Fibroblast of lung (primary cell): ENCODE results near the gene DTX3. TPM values are rescaled to one million over a fixed set of nuclear protein-coding genes. Genes with fewer than 3 reads are reported as not detected.

Experiments used
- DNase-seq, 2 donors: peaks; one replicate each; pipeline versions ENCODE4 v3.0.0 to v3.0.0-alpha.2; 2010; ENCODE audit warnings: low read depth in 2 of 2
- H2AFZ ChIP-seq: 2 replicates; pipeline ENCODE4 v1.5.1; 2012; ENCODE audit warnings: low read length, control low read depth, inconsistent platforms
- H3K27ac ChIP-seq: 2 replicates; pipeline ENCODE4 v1.5.1; 2011; ENCODE audit warnings: low read length, control low read depth; ENCODE audit not compliant: insufficient read depth
- H3K27me3 ChIP-seq: 2 replicates; pipeline ENCODE4 v1.5.1; 2011; ENCODE audit warnings: mild to moderate bottlenecking, low read length; ENCODE audit not compliant: control insufficient read depth, insufficient read depth
- H3K36me3 ChIP-seq: 2 replicates; pipeline ENCODE4 v1.5.1; 2011; ENCODE audit warnings: low read length; ENCODE audit not compliant: control insufficient read depth, insufficient read depth
- H3K4me1 ChIP-seq: 2 replicates; pipeline ENCODE4 v1.5.1; 2011; ENCODE audit warnings: low read length; ENCODE audit not compliant: control insufficient read depth, insufficient read depth; ENCODE audit errors: extremely low read depth
- H3K4me2 ChIP-seq: 2 replicates; pipeline ENCODE4 v1.5.1; 2011; ENCODE audit warnings: low read length, control low read depth; ENCODE audit not compliant: insufficient read depth; ENCODE audit errors: extremely low read depth
- H3K4me3 ChIP-seq, 4 experiments: fragments of 200-600 bp in 1 of 4; sonication (generic) in 1 of 4; replicated peaks in 1 of 4; 2 replicates each; pipeline ENCODE4 v1.5.1; 2011 to 2016; ENCODE audit warnings: low read length in 4 of 4, low read depth in 3 of 4, mild to moderate bottlenecking in 3 of 4, control low read depth in 2 of 4, inconsistent platforms in 1 of 4, mixed read lengths in 1 of 4; ENCODE audit not compliant: insufficient read depth in 1 of 4; ENCODE audit errors: control extremely low read depth in 1 of 4
- H3K79me2 ChIP-seq: 2 replicates; pipeline ENCODE4 v1.5.1; 2012; ENCODE audit warnings: mild to moderate bottlenecking, low read length, inconsistent platforms; ENCODE audit not compliant: control insufficient read depth, insufficient read depth
- H3K9ac ChIP-seq: 2 replicates; pipeline ENCODE4 v1.5.1; 2011; ENCODE audit warnings: mild to moderate bottlenecking, low read length, control low read depth; ENCODE audit not compliant: insufficient read depth
- H3K9me3 ChIP-seq: 2 replicates; pipeline ENCODE4 v1.5.1; 2012; ENCODE audit warnings: low read depth, low read length; ENCODE audit not compliant: control insufficient read depth, insufficient read depth
- H4K20me1 ChIP-seq: 2 replicates; pipeline ENCODE4 v1.5.1; 2011; ENCODE audit warnings: low read length; ENCODE audit not compliant: control insufficient read depth, insufficient read depth; ENCODE audit errors: extremely low read depth
- EZH2 ChIP-seq: IDR thresholded peaks from 2 replicates; pipeline ENCODE4 v1.5.1; 2012; ENCODE audit warnings: low read length, control low read depth, mild to moderate bottlenecking; ENCODE audit errors: missing control alignments
- polyA plus RNA-seq, 2 donors: library from polyadenylated mRNA; depleted of rRNA in 1 of 2; stranded (reverse) in 1 of 2; unstranded in 1 of 2; fragments of >200 nt; gene quantifications; 2 replicates each; pipeline ENCODE4 v1.2.1, GENCODE V29; 2011 to 2012; ENCODE audit warnings: missing spikeins in 1 of 2
- total RNA-seq: library from RNA; depleted of rRNA; stranded (reverse); fragments of >200 nt; gene quantifications from 2 replicates; pipeline ENCODE4 v1.2.1, GENCODE V29; 2014
- TF ChIP-seq, protein P1 (sequence below), 2 donors: IDR thresholded peaks in 1 of 2; conservative IDR thresholded peaks in 1 of 2; 1 replicate in 1 of 2; 2 replicates in 1 of 2; pipeline ENCODE4 v1.5.1; 2011 to 2012; ENCODE audit warnings: low read length in 2 of 2, control low read depth in 1 of 2, inconsistent platforms in 1 of 2, low read depth in 1 of 2, mild to moderate bottlenecking in 1 of 2

Gene DTX3
- total and polyA plus RNA-seq, 2 donors (not counting 1 experiment from before 2014, with no cell fraction given), result 12.1 to 30.4 TPM

DNA sequence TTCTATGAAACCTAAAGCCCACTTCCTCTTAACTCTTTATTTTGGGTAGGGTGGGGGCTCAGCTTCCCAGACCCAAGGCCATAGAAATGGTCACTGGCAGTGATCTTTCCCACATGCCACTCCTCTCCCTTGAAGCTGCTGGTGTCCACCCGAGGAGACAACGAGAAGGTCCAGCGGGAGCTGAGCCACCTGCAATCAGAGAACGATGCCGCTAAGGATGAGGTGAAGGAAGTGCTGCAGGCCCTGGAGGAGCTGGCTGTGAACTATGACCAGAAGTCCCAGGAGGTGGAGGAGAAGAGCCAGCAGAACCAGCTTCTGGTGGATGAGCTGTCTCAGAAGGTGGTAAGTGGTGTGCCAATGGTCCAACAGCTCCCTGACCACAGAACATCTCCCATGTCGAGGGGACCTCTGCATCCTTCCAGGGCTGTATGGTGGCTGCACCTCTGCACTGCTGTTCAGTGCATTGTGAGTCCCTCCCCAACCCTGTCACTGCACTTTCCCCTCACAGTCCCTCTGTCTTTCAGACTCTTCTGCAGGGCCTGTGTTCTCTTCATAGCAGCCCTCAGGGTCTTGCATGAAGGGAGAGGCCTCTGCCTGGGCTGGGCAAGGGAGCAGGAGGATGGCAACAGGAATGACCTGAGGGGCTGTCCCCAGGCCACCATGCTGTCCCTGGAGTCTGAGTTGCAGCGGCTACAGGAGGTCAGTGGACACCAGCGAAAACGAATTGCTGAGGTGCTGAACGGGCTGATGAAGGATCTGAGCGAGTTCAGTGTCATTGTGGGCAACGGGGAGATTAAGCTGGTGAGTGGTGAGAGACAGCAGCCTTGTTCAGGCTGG, 32.5 kb upstream of the DTX3 start:
- H3K27ac ChIP-seq, result no peak overlapping the region
- no peak for DNase-seq
- no peaks in the 10 kb centered on the region for H3K9me3 ChIP-seq
- no peak overlapping the region for H3K9ac ChIP-seq
- no peaks in the 10 kb centered on the region for H4K20me1 ChIP-seq
- no peak overlapping the region for H3K4me2 ChIP-seq
- no peaks in the 10 kb centered on the region for H3K27me3 ChIP-seq
- no peak overlapping the region for H2AFZ ChIP-seq
- no peaks in the 10 kb centered on the region for H3K4me1 ChIP-seq
- H3K4me3 ChIP-seq, result no peak overlapping the region
- no peaks in the 10 kb centered on the region for H3K36me3 ChIP-seq
- TF ChIP-seq EZH2, result no peak
- TF ChIP-seq, protein P1, sequence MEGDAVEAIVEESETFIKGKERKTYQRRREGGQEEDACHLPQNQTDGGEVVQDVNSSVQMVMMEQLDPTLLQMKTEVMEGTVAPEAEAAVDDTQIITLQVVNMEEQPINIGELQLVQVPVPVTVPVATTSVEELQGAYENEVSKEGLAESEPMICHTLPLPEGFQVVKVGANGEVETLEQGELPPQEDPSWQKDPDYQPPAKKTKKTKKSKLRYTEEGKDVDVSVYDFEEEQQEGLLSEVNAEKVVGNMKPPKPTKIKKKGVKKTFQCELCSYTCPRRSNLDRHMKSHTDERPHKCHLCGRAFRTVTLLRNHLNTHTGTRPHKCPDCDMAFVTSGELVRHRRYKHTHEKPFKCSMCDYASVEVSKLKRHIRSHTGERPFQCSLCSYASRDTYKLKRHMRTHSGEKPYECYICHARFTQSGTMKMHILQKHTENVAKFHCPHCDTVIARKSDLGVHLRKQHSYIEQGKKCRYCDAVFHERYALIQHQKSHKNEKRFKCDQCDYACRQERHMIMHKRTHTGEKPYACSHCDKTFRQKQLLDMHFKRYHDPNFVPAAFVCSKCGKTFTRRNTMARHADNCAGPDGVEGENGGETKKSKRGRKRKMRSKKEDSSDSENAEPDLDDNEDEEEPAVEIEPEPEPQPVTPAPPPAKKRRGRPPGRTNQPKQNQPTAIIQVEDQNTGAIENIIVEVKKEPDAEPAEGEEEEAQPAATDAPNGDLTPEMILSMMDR (conservative IDR thresholded peaks at IDR 0.05 in 1 of 2, IDR thresholded peaks at IDR 0.05 in 1 of 2; ENCODE audit: low read depth in 1 of 2, low read length in 2 of 2), result no peak
- H3K79me2 ChIP-seq, result no peaks in the 10 kb centered on the region

DNA sequence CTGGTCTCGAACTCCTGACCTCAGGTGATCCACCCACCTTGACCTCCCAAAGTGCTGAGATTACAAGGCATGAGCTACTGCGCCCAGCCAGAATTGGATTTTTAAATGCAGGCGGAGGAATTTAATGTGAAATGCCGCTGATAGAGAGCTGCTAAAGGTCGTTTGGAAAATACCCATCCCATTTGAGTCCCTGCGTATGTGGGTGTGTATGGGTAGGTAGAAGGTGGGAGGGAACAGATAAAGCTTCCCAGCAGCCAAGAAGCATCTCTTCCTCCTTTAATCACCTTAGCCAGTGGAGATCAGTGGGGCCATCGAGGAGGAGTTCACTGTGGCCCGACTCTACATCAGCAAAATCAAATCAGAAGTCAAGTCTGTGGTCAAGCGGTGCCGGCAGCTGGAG, 29.8 kb upstream of the DTX3 start:
- no peak for DNase-seq
- Histone ChIP-seq H3K79me2 (no peaks in the 10 kb centered on the region), H3K4me2 (no peak overlapping the region), H3K4me1 (no peaks in the 10 kb centered on the region), H3K9ac (no peak overlapping the region), H3K4me3 (no peak overlapping the region), H3K9me3 (no peaks in the 10 kb centered on the region), H2AFZ (no peak overlapping the region), H3K27me3 (no peaks in the 10 kb centered on the region), H3K27ac (no peak overlapping the region), H3K36me3 (no peaks in the 10 kb centered on the region), H4K20me1 (no peaks in the 10 kb centered on the region)
- TF ChIP-seq EZH2, result no peak
- TF ChIP-seq, protein P1 (conservative IDR thresholded peaks at IDR 0.05 in 1 of 2, IDR thresholded peaks at IDR 0.05 in 1 of 2; ENCODE audit: low read depth in 1 of 2, low read length in 2 of 2), result no peak

DNA sequence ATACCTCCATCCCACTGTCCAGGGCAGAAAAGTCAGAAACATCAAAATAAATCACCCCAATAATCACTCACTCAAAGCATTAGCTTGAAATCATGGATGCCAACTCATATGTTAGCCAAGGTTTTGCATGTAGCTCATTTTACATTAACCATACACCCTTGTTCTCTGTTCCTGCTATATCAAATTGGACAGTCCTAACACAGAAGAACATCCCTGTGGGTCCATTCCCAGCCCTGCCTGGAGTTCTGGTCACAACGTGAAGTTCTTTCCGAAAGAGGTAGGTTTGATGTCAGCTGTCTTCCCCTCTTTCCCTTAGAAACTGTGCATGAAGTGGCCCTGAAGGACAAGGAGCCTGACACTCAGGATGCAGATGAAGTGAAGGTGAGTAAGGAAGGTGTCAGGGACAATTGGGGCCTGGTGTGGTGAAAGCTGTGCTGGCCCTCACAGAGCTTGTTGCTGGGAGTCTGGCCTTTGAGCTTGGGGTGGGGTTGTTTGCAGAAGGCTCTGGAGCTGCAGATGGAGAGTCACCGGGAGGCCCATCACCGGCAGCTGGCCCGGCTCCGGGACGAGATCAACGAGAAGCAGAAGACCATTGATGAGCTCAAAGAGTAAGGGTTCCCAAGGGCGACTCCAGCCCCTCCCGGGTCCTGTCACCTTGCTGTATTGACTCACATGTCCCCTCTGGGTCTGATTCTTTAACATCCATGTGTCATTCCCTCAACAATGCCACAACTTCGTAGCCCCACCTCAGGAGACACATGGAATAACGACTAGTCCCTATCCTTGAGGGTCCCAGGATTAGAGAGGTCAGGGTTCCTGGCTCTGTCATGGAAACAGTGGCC, 28.6 kb upstream of the DTX3 start:
- no peaks in the 10 kb centered on the region for H3K9me3 ChIP-seq
- TF ChIP-seq, protein P1 (conservative IDR thresholded peaks at IDR 0.05 in 1 of 2, IDR thresholded peaks at IDR 0.05 in 1 of 2; ENCODE audit: low read depth in 1 of 2, low read length in 2 of 2), result no peak
- TF ChIP-seq EZH2, result no peak
- no peaks in the 10 kb centered on the region for H3K79me2 ChIP-seq
- H3K9ac ChIP-seq, result no peak overlapping the region
- no peak overlapping the region for H2AFZ ChIP-seq
- DNase-seq, result no peak
- no peaks in the 10 kb centered on the region for H3K4me1 ChIP-seq
- H3K4me3 ChIP-seq, result no peak overlapping the region
- no peak overlapping the region for H3K4me2 ChIP-seq
- H3K36me3 ChIP-seq, result no peaks in the 10 kb centered on the region
- no peak overlapping the region for H3K27ac ChIP-seq
- H4K20me1 ChIP-seq, result no peaks in the 10 kb centered on the region
- H3K27me3 ChIP-seq, result no peaks in the 10 kb centered on the region
